Measurements from ENCODE around the gene TNNT1.

Gene TNNT1

DNA sequence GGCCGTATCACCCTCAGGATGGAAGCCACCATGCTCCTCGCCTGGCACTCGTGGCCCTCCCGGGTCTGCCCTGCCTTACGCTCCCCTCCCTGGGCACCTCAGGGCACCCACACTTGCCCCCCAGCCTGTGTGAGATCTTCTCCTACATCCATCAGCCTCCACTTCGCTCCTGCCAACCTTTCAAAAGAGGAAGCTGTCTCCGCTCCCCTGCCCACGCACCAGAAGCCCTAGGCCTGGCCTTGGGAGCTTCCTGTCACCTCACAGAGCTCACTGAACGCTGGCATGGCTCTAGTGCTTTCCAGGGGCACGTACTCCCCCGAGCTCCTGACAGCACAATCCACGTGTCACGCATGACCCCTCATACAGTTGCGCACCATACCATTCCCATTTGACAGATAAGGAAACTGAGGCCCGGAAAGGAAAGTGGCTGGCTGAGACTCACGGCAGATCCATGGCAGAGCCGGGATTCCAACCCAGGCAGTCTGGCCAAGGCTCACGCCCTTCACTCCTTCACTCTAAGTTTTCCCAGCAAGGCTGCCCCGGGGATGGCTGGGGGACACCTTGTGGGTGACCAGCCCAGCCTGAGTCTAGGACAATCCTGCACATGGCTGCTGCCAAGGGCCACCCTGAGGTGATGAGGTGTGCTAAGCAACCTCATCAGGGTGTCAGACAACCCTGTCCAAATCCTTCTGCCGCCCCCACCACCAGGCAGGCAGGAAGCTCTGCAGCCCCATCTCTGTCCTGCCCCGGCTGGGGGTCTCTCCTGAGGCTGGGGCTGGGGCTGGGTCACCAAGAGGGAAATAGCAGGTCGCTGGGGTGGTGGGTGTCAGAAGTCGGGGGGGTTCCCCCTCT is 50.9 kb downstream of the TNNT1 start:
- Histone ChIP-seq H3K9ac (ENCODE audit: low read depth in 1 of 2, low read length in 2 of 2) (no peak overlapping the region), H3K4me3 (ENCODE audit: low read length in 2 of 2) (no peak overlapping the region), H3K27me3 (ENCODE audit: control insufficient read depth in 2 of 2, insufficient read depth in 2 of 2, low read length in 2 of 2) (no peaks in the 10 kb centered on the region), H3K36me3 (ENCODE audit: control insufficient read depth in 2 of 2, insufficient read depth in 2 of 2, low read length in 2 of 2) (peaks cover 21 to 36% of the 10 kb centered on the region in 2 donors), H3K9me3 (ENCODE audit: control insufficient read depth in 2 of 2, low read length in 2 of 2) (no peaks in the 10 kb centered on the region), H3K4me1 (ENCODE audit: control insufficient read depth in 2 of 2, insufficient read depth in 2 of 2, low read length in 2 of 2) (no peaks in the 10 kb centered on the region), H3K27ac (ENCODE audit: low read depth in 2 of 2, low read length in 2 of 2) (no peak overlapping the region)

DNA sequence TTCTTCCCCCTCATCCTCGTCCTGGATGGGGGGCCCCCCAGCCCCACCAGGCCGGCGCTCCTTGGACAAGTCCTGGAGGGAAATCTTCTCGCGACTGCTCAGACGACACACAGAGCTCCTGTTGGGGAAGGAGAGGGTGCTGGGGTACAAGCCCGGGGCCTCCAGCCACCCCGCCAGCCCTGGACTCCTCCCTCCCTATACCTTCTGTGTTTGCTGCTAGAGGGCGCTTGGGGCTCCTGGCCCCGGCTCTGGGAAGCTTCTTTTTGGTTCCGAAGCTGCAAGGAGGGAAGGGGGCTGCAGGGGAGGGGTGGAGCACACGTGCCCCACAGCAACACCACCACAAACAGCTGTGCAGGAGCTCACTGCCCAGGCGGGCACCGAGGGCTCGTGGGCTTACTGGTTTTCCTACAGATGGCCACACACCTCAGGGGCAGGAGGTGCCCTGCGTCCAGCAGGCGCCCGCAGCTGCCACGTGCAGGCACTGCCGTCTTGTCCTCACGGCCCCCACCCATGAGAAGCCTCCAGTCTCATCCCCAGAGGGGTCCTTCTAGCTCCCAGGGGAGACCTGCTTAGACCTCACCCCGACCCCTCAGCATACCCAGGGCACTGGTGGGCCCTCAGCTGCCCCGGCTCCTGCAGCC is 52.8 kb downstream of the TNNT1 start:
- Histone ChIP-seq H3K36me3 (ENCODE audit: control insufficient read depth in 2 of 2, insufficient read depth in 2 of 2, low read length in 2 of 2) (peaks cover 18 to 25% of the 10 kb centered on the region in 2 donors), H3K27ac (ENCODE audit: low read depth in 2 of 2, low read length in 2 of 2) (no peak overlapping the region), H3K9ac (ENCODE audit: low read depth in 1 of 2, low read length in 2 of 2) (no peak overlapping the region)

DNA sequence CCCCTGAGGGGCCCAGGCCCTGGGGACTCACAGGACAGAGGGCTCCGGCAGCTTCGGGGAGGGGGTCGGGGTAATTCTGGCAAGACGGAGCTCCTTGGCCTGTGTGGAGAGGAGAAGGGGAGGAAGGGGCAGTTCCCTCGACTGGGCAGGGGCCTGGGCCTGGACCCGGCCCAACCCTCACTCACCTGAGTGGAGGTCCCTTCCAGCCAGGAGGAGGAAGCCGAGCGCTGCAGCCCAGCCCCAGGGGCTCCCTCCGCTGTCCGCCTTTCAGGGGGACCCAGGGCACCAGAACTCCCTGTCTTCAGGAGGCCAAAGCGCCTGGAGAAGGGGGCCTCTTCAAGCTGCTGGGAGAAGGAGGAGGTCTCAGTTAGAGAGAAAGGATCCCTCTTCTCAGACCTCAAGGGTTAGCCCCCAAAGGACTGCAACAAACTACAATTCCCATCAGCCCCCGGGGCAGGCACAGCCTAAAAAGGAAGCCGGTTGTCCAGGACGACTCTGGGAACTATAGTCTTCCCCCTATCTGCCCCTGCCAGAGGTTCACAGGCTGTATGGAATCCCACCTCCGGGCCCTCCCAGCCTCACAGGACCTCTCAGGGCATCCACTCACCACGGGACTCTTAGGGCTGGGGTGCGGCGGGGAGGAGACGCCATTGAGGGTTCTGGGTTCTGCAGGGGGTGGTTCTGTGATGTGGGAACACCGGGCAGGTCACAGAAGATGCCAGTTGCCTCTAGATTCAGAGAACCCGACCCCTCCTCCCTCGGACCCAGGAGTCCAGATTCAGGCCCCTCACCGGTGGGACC is 53.5 kb downstream of the TNNT1 start:
- H3K27me3 ChIP-seq (ENCODE audit: control insufficient read depth in 2 of 2, insufficient read depth in 2 of 2, low read length in 2 of 2): no peaks in the 10 kb centered on the region
- no peaks in the 10 kb centered on the region for H3K4me1 ChIP-seq (ENCODE audit: control insufficient read depth in 2 of 2, insufficient read depth in 2 of 2, low read length in 2 of 2)
- no peak overlapping the region for H3K27ac ChIP-seq (ENCODE audit: low read depth in 2 of 2, low read length in 2 of 2)
- H3K4me3 ChIP-seq (ENCODE audit: low read length in 2 of 2): no peak overlapping the region
- H3K36me3 ChIP-seq (ENCODE audit: control insufficient read depth in 2 of 2, insufficient read depth in 2 of 2, low read length in 2 of 2): peaks cover 21 to 28% of the 10 kb centered on the region in 2 donors
- no peaks in the 10 kb centered on the region for H3K9me3 ChIP-seq (ENCODE audit: control insufficient read depth in 2 of 2, low read length in 2 of 2)
- no peak overlapping the region for H3K9ac ChIP-seq (ENCODE audit: low read depth in 1 of 2, low read length in 2 of 2)

More for the DNA sequence above, 52.8 kb downstream of the TNNT1 start:
- H3K4me3 ChIP-seq (ENCODE audit: low read length in 2 of 2): no peak overlapping the region
- H3K27me3 ChIP-seq (ENCODE audit: control insufficient read depth in 2 of 2, insufficient read depth in 2 of 2, low read length in 2 of 2): no peaks in the 10 kb centered on the region
- no peaks in the 10 kb centered on the region for H3K9me3 ChIP-seq (ENCODE audit: control insufficient read depth in 2 of 2, low read length in 2 of 2)
- H3K4me1 ChIP-seq (ENCODE audit: control insufficient read depth in 2 of 2, insufficient read depth in 2 of 2, low read length in 2 of 2): no peaks in the 10 kb centered on the region

DNA sequence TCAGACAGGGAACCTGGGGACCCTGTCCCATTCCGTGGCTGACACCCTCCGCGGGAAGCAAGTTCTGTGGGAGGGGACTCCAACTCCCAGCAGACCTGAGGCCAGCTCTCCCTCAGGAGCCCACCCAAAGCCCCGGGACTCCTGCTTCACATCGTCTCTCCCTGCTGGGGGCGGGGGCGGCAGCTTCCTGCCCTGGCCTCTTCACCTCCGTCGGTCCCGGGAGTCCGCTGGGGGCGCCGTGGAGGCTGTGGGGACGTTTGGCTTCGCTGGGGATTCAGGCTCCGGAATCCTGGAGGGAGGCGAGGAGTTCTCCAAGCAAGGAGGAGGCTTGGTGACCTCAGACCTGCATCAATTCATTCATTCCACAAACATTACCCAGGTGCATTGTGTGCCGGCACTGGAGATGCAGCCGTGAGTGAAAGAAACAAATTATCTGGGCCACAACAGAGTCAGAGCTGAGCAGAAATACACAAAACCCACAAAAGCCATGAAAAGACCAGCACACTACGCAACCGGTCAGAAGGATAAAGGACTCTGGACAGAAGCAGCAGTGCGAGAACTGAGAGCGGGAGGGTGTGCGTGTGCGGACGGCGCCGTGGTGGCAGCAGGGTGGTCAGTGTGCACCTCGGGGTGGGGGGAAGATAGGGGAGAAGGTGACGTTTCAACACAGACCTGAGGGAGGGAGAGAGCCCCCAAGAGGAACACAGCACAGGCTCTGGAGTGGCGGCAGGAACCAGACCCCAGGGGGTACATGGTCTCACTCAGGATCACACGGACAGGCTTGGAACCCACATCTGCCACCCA is 54.3 kb downstream of the TNNT1 start:
- Histone ChIP-seq H3K9me3 (ENCODE audit: control insufficient read depth in 2 of 2, low read length in 2 of 2) (no peaks in the 10 kb centered on the region), H3K4me1 (ENCODE audit: control insufficient read depth in 2 of 2, insufficient read depth in 2 of 2, low read length in 2 of 2) (no peaks in the 10 kb centered on the region), H3K27ac (ENCODE audit: low read depth in 2 of 2, low read length in 2 of 2) (no peak overlapping the region), H3K27me3 (ENCODE audit: control insufficient read depth in 2 of 2, insufficient read depth in 2 of 2, low read length in 2 of 2) (no peaks in the 10 kb centered on the region), H3K36me3 (ENCODE audit: control insufficient read depth in 2 of 2, insufficient read depth in 2 of 2, low read length in 2 of 2) (peaks cover 18 to 29% of the 10 kb centered on the region in 2 donors), H3K4me3 (ENCODE audit: low read length in 2 of 2) (no peak overlapping the region), H3K9ac (ENCODE audit: low read depth in 1 of 2, low read length in 2 of 2) (no peak overlapping the region)

DNA sequence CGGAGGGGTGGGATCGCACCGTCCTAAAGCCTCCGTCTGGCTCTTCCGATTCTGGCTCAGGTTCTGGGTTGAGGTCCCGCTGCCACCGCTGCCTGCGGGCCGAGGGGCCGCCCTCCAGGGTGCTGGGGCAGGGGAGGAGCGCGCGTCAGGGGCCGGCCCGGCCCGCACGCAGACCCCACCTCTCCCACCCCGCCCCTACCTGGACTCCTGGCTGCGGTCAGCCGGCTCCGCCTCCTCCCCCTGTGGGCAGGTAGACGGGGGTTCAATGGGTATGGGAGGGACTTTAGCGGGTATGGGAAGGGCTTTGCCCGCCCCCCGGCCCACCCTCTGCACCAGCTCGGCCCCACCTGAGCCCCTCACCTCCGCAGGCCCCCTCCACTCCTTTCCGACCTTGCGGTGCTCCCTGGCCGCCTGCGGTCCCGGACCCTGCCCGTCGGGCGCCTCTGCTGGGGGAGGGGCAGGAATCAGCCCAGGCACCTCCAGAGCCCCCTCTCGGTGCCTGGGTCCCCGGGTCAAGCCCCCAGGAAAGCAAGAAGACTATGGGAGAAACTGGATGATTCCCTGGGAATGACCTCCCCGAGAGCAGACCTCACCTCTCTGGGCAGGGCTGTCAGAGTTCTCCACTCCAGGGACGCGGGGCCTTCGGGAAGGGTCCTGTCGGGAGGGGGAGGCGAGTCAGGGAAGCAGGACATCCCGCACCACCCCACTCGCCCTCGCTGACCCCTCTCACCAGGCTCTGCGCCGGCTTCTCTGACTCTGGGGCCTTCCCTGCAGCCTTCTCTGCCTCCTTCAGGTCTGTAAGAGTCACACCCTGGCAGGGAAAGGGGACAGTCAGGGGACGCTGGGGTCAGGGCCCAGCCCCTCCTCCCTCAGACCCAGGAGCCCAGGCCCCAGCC is 56.3 kb downstream of the TNNT1 start:
- H3K27me3 ChIP-seq (ENCODE audit: control insufficient read depth in 2 of 2, insufficient read depth in 2 of 2, low read length in 2 of 2): peaks cover 0 to 2% of the 10 kb centered on the region in 2 donors
- no peaks in the 10 kb centered on the region for H3K9me3 ChIP-seq (ENCODE audit: control insufficient read depth in 2 of 2, low read length in 2 of 2)
- no peak overlapping the region for H3K27ac ChIP-seq (ENCODE audit: low read depth in 2 of 2, low read length in 2 of 2)
- no peak overlapping the region for H3K9ac ChIP-seq (ENCODE audit: low read depth in 1 of 2, low read length in 2 of 2)
- H3K4me3 ChIP-seq (ENCODE audit: low read length in 2 of 2): no peak overlapping the region
- H3K36me3 ChIP-seq (ENCODE audit: control insufficient read depth in 2 of 2, insufficient read depth in 2 of 2, low read length in 2 of 2): peaks cover 18 to 24% of the 10 kb centered on the region in 2 donors
- H3K4me1 ChIP-seq (ENCODE audit: control insufficient read depth in 2 of 2, insufficient read depth in 2 of 2, low read length in 2 of 2): peaks cover 3% of the 10 kb centered on the region in 2 donors

DNA sequence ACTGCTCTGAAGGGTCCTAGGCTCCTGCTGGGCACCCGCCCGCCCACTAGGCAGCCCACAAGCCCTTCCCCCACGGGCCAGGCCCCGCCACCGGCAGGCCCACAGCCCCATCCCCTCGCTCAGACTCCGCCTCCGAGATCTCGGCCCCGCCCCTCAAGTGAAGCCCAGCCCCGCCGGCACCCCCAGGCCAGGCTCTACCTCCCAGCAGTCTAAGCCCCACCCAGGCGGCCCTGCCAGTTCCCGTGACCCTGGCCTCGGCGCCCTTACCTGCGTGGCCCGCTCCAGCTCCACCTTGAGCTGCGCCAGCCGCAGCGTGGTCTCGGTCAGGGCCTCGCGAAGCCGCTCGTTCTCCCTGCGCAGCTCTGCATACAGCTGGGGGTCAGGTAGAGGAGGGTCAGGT is 57.1 kb downstream of the TNNT1 start:
- H3K9me3 ChIP-seq (ENCODE audit: control insufficient read depth in 2 of 2, low read length in 2 of 2): no peaks in the 10 kb centered on the region
- H3K9ac ChIP-seq (ENCODE audit: low read depth in 1 of 2, low read length in 2 of 2): no peak overlapping the region
- H3K36me3 ChIP-seq (ENCODE audit: control insufficient read depth in 2 of 2, insufficient read depth in 2 of 2, low read length in 2 of 2): peaks cover 18 to 24% of the 10 kb centered on the region in 2 donors
- no peak overlapping the region for H3K4me3 ChIP-seq (ENCODE audit: low read length in 2 of 2)
- H3K27me3 ChIP-seq (ENCODE audit: control insufficient read depth in 2 of 2, insufficient read depth in 2 of 2, low read length in 2 of 2): peaks cover 0 to 5% of the 10 kb centered on the region in 2 donors
- H3K27ac ChIP-seq (ENCODE audit: low read depth in 2 of 2, low read length in 2 of 2): no peak overlapping the region
- H3K4me1 ChIP-seq (ENCODE audit: control insufficient read depth in 2 of 2, insufficient read depth in 2 of 2, low read length in 2 of 2): peaks cover 8 to 9% of the 10 kb centered on the region in 2 donors

DNA sequence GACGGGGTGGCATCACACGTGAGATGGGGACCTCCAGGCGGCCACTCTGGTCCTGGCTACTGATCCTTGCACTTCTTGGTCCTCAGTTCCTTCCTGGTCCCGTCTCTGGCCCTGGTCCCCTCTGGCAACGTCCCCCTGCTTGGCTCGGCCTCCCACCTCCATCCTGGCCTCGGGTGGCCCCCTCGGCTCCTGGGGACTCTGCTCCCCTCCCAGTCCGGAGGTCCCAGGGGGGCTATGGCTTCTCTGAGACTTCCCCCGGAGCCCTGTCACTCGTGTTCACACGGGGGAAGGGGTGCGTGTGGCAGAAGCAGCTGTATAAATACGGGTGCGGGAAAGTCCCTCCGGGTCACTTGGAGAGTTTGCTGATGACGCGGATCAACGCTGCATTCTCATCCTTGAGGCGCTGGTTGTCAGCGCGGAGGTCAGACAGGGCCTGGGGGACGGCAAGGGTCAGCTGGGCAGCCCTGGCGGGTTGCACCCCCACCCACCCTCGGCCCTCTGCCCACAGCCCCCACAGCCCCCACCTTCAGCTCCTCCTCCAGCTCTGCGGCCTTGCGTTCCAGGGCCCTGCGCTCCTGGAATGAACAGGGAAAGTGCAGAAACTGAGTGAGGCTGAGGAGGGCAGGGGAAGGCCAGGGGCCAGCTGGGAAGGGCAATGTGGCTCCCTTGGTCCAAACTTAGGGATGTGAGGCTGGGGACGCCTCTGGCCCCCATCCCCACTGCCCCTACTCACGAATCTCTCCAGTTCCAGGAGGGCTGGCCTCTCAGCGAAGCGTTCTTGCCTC is 57.7 kb downstream of the TNNT1 start:
- Histone ChIP-seq H3K4me3 (ENCODE audit: low read length in 2 of 2) (no peak overlapping the region), H3K27me3 (ENCODE audit: control insufficient read depth in 2 of 2, insufficient read depth in 2 of 2, low read length in 2 of 2) (peaks cover 0 to 5% of the 10 kb centered on the region in 2 donors), H3K27ac (ENCODE audit: low read depth in 2 of 2, low read length in 2 of 2) (no peak overlapping the region), H3K9me3 (ENCODE audit: control insufficient read depth in 2 of 2, low read length in 2 of 2) (no peaks in the 10 kb centered on the region), H3K4me1 (ENCODE audit: control insufficient read depth in 2 of 2, insufficient read depth in 2 of 2, low read length in 2 of 2) (peaks cover 8 to 14% of the 10 kb centered on the region in 2 donors), H3K9ac (ENCODE audit: low read depth in 1 of 2, low read length in 2 of 2) (no peak overlapping the region), H3K36me3 (ENCODE audit: control insufficient read depth in 2 of 2, insufficient read depth in 2 of 2, low read length in 2 of 2) (peaks cover 18 to 24% of the 10 kb centered on the region in 2 donors)

DNA sequence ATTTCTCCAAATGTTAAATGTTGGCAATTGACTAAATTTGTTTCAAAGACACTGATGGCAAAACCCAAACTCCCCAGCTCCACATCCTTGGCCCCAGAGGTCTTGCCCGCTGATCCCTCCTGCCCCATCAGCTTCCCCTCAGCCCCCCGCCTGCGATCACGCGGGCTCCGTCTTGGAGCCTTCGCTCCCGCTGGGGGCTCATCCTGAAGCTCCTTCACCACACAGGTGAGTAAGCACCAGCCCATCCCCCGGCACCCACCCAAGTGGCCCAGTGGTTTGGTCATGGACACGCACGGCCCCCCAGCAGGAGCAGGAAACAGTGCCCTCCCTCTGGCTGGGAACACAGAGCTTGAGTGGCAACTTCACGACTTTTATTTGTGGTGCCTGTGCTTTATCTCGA is 58.4 kb downstream of the TNNT1 start:
- peaks cover 18 to 24% of the 10 kb centered on the region in 2 donors for H3K36me3 ChIP-seq (ENCODE audit: control insufficient read depth in 2 of 2, insufficient read depth in 2 of 2, low read length in 2 of 2)
- no peak overlapping the region for H3K4me3 ChIP-seq (ENCODE audit: low read length in 2 of 2)
- peaks cover 8 to 14% of the 10 kb centered on the region in 2 donors for H3K4me1 ChIP-seq (ENCODE audit: control insufficient read depth in 2 of 2, insufficient read depth in 2 of 2, low read length in 2 of 2)
- H3K27me3 ChIP-seq (ENCODE audit: control insufficient read depth in 2 of 2, insufficient read depth in 2 of 2, low read length in 2 of 2): peaks cover 0 to 5% of the 10 kb centered on the region in 2 donors
- no peak overlapping the region for H3K9ac ChIP-seq (ENCODE audit: low read depth in 1 of 2, low read length in 2 of 2)
- no peaks in the 10 kb centered on the region for H3K9me3 ChIP-seq (ENCODE audit: control insufficient read depth in 2 of 2, low read length in 2 of 2)
- no peak overlapping the region for H3K27ac ChIP-seq (ENCODE audit: low read depth in 2 of 2, low read length in 2 of 2)

Measured in mucosa of rectum (tissue), 2 donors.